DMS153 (cell line): ENCODE data around the gene ANKS6.
A peak's percentile ranks its signal among the peaks of the same experiment; 100 is the strongest.

Experiments
- DNase-seq: peaks from one replicate; lab custom pipeline; 2025; lab: John Stamatoyannopoulos, UW

Gene ANKS6

GRCh38 chr9:98815391-98815951 is 19.1 kb upstream of the ANKS6 start:
- DNase-seq: no peak

GRCh38 chr9:98811051-98811650 is 14.8 kb upstream of the ANKS6 start:
- DNase-seq: no peak

GRCh38 chr9:98810102-98810842 is 13.9 kb upstream of the ANKS6 start:
- DNase-seq: no peak

DNA sequence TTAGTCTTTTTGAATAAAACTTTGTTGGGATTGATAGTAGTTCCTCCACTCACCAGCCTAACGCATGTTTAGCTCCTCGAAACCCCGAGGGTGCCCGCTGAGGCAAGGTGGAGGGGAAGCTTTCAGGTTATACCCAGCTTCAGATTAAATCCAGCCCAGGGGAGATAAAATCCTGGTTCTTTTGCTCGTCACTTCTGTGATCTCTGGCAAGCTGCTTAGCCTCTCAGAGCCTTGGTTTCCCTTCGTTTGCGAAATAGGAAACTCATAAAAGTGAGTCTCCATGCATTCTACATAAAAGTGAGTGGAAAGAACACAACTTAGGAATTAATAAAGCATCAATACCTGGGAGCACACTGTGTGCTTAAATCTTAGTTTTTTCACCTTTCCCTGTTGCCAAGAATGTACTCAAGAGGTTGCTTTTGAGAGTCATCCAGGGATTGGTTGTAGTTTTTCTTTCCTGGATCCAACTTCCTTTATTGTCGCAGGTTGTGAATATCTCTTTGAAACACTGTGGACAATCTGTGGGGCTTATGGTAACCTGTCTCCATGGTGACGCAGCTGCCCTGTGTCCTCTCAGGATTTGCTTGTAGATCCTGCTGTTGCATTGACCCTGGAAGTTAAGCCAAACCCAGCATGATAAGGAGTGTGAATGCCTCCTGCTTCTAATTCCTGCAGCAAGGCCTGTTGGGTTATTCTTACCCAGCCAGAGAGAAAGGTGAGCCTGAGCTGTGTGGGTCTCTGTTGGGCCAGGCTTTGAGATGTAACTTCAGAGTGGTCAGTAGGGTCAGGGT is 13.2 kb upstream of the ANKS6 start:
- peak; percentile 22 for DNase-seq

DNA sequence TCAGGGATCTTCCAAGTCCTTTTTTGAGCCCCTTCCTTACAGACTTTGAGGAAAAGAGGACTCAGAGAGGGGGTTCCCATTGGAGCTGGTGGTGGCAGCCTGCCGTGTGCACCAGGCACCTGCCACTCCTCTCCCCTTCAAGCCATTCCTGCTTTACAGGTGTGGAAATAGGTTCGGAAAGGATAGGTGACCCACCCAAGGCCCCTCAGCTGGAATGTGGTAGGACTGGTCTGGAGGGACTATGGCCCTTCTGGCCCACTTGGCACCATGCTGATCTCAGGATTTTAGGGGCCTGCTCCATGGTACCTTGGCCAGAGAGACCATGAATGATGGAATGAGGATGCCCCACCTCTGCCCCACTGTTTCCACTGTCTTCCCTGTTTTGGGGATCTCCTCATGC is 12.5 kb upstream of the ANKS6 start:
- DNase-seq: no peak

DNA sequence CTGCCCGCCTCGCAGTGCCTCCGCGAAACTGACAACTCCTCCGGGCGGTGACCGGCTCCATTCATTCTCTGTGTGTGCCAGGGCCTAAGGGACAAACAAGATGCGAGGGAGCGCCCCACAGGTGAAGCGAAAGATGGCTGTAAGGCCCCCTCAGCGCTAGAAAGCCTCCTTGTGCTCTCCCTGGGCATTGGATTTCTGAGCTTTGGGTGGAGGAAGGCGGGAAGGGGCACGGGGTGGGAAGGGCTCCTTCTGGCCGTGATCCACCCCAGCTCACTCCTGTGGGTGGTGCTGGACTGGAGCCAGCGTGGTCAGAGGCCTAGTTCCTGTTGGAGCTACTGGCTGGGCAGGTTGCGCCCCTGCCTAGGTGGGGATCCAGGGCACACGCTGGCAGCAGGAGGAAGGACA is 12.1 kb upstream of the ANKS6 start:
- DNase-seq: peak; percentile 32

GRCh38 chr9:98807814-98808195 is 11.4 kb upstream of the ANKS6 start:
- DNase-seq: no peak

- DNase-seq: no peak
Measured at GRCh38 chr9:98807070-98807813, 10.9 kb upstream of the ANKS6 start, which contains the start of gene GALNT12. Gene GALNT12 (plus strand): TSS chr9:98807670. CDS start chr9:98807699, 29 bp downstream.

GRCh38 chr9:98806394-98807035 is 10.2 kb upstream of the ANKS6 start:
- DNase-seq: no peak

GRCh38 chr9:98805506-98806272 is 9.3 kb upstream of the ANKS6 start:
- no peak for DNase-seq

DNA sequence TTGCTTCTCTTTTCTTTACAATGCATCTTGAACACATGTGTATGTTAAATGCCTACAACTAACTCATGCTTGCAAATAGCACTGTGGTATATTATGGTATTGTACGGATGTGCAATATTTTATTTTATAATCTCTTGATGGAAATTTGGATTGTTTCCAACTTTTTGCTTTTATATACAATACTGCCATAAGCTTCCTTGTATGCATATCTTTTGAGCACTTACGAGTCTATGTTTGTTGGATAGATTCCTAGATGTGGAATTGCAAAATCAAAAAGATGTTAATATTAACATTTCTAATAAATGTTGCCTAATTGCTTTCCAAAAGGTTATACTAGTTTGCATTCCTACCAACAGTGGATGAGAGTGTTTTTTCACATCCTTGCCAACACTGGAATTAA is 7.7 kb upstream of the ANKS6 start:
- no peak for DNase-seq

DNA sequence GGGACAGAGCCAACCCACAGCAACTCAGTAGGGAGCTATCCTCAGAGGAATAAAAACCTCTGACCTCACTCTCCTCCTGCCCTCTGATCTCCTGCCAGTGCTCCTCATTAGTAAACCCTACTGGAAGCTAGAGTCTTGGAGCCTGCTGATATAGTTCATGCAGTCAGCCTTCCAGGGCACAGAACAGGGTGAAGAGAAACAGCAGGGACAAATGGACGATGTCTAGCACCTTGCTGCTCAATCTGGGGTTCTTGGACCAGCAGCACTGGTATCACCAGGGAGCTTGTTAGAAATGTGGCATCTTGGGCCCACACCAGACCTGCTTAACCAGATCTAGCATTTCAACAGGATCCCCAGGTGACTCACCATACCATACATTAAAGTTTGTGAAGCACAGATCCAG is 5.6 kb upstream of the ANKS6 start:
- DNase-seq: no peak

GRCh38 chr9:98801561-98801960 is 5.2 kb upstream of the ANKS6 start:
- no peak for DNase-seq

DNA sequence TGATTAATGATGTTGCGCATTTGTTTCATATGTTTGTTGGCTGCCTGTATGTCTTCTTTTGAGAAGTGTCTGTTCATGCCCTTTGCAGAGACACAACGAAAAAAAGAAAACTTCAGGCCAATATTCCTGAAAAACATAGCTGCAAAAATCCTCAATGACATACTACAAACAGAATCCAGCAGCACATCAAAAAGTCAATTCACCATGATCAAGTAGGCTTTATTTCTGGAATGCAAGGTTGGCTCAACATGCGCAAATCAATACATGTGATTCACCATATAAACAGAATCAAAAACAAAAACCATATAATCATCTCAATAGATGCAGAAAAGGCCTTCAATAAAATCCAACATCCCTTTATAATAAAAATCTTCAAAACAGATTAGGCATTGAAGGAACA is 1.9 kb upstream of the ANKS6 start:
- no peak for DNase-seq

DNA sequence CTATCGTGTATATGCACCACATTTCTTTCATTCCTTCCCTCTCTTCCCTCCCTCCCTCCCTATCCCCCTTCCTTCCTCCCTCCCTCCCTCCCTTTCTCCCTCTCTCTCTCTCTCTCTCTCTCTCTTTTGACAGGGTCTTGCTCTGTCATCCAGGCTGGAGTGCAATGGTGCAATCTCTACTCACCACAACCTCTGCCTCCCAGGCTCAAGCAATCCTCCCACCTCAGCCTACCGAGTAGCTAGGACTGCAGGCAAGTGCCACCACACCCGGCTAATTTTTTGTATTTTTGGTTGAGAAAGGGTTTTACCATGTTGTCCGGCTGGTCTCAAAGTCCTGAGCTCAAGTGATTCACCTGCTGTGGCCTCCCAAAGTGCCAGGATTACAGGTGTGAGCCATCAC is 1.1 kb upstream of the ANKS6 start:
- DNase-seq: no peak

DNA sequence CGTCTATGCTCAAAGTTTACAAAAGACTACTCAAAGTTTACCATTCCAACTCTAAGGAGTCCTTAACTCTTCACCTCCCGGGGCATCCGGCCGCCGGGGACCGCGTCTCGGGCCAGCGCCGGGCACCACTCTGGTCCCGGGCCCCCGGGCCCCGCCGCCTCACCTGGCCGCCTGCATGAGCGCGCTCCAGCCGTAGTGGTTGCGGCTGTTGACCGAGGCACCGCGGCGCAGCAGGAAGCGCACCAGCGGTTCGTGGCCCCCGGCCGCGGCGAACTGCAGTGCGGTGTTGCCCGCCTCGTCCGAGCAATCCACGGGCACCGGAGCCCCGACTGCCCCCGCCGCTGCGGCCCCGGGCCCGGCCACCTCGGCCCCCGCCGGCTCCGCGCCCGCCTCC is 388 bp downstream of the ANKS6 start:
- no peak for DNase-seq

GRCh38 chr9:98795295-98795955 is 930 bp downstream of the ANKS6 start:
- no peak for DNase-seq

DNA sequence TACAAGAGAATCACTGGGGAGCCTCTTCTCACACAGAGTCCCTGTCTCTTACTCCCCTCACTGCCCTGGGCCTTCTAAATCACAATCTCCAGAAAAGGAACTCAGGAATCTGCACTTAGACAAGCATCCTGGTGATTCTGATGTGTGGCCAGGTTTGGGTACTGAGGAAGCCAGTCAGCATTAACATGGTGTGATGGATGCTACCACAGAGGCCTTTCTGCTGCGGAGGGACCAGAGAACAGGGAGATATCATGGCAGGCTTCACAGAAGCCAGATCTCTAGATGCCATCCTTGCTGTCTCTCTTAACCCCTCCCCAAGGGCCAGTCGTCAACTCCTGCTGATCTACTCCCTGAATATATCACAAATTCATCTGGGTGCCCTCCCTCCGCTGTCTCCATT is 1.6 kb downstream of the ANKS6 start:
- DNase-seq: no peak

DNA sequence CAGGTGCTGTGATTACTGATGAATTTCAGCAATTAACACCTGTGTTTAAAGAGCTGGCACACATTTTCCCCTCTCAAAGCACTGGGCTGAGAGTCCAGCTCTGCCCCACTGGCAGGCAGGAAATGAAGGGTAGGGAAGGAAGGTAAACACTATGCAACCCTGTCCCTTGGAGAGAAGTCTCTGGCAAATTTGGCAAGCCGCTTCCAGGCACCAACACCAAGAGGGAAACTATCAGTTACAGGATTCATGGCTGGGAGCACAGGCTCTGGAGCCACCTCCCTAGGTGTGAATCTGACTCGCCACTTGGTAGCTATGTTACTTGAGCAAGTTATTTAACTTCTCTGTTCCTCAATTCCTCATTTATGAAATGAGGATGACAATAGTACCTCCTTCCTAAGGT is 3.3 kb downstream of the ANKS6 start:
- no peak for DNase-seq
